Progenitor cell of endocrine pancreas (in vitro differentiated cells): ENCODE results near the gene GAST. TPM values are rescaled to one million over a fixed set of nuclear protein-coding genes. Genes with fewer than 3 reads are reported as not detected.
"Not testable (repeated sequence)": the region's sequence is repeated elsewhere in the genome, so short reads cannot be mapped to it uniquely, and the experiment has no call there.

ENCODE experiments used
- DNase-seq: peaks from one replicate; pipeline ENCODE4 v3.0.0; 2021; ENCODE audit warnings: low spot score; ENCODE audit not compliant: unreplicated experiment
- H3K27ac Mint-ChIP-seq: 2 replicates; pipeline ENCODE4 v1.8.0; 2021; ENCODE audit warnings: mild to moderate bottlenecking, moderate library complexity, mixed read lengths
- H3K27me3 Mint-ChIP-seq: 2 replicates; pipeline ENCODE4 v1.8.0; 2021; ENCODE audit warnings: mixed read lengths
- H3K36me3 Mint-ChIP-seq: 2 replicates; pipeline ENCODE4 v1.8.0; 2022; ENCODE audit warnings: mixed read lengths; ENCODE audit not compliant: insufficient read depth
- H3K4me1 Mint-ChIP-seq: 2 replicates; pipeline ENCODE4 v1.8.0; 2021; ENCODE audit warnings: low read depth, mixed read lengths
- H3K4me3 Mint-ChIP-seq: 2 replicates; pipeline ENCODE4 v1.8.0; 2021; ENCODE audit warnings: low read depth, mild to moderate bottlenecking, moderate library complexity, mixed read lengths
- H3K9me3 Mint-ChIP-seq: 2 replicates; pipeline ENCODE4 v1.8.0; 2021; ENCODE audit warnings: low read depth, mixed read lengths
- total RNA-seq: library from RNA; stranded (reverse); gene quantifications from 2 replicates; pipeline ENCODE4 v1.2.1, GENCODE V29; 2021
- TF ChIP-seq, protein P1 (sequence below): fragments of 200-600 bp; sonication (generic); IDR thresholded peaks from one replicate; pipeline ENCODE4 v1.5.0; 2021; ENCODE audit warnings: antibody characterized with exemption, mild to moderate bottlenecking; ENCODE audit not compliant: unreplicated experiment

Gene GAST
- total RNA-seq, 1 donor from 2014 or later = 28.1 TPM

DNA sequence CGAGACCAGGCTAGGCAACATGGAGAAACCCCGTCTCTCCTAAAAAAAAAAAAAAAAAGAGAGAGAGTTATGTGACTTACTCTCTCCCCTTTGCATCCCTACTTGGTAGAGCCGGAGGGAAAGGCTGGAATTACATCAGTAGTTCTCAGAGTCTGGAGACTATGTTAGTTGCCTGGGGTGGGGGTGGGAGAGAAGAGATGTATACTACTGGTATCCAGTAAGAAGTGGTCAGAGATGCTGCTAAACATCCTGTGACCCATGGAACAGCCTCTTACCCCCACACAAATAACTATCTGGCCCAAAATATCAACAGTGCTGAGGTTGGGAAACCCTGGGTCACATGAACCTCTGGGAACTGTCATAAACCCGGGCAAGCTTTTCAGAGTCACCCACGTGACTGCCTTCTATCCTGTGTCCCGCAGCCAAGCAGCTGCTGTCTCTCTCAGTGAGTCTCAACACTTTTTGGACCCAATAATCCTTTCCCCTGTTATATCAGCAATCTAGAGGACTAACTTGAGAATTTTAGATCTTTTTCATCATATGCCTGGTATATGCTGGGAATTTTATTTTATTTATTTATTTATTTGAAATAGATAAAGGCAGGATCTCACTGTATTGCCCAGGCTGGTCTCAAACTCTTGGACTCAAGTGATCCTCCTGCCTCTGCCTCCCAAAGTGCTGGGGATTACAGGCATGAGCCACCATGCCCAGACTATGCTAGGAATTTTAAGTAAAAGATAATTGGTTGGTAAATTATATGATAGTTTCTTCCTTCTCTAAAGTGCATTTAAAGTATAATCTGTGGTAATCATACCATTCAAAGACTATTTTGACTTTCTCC, 14.8 kb upstream of the GAST start:
- Mint-ChIP-seq H3K27me3 (no peaks in the 10 kb centered on the region), H3K9me3 (no peaks in the 10 kb centered on the region), H3K36me3 (peaks cover 9% of the 10 kb centered on the region), H3K4me1 (no peaks in the 10 kb centered on the region), H3K27ac (no peak overlapping the region), H3K4me3 (no peak overlapping the region)
- TF ChIP-seq, protein P1, sequence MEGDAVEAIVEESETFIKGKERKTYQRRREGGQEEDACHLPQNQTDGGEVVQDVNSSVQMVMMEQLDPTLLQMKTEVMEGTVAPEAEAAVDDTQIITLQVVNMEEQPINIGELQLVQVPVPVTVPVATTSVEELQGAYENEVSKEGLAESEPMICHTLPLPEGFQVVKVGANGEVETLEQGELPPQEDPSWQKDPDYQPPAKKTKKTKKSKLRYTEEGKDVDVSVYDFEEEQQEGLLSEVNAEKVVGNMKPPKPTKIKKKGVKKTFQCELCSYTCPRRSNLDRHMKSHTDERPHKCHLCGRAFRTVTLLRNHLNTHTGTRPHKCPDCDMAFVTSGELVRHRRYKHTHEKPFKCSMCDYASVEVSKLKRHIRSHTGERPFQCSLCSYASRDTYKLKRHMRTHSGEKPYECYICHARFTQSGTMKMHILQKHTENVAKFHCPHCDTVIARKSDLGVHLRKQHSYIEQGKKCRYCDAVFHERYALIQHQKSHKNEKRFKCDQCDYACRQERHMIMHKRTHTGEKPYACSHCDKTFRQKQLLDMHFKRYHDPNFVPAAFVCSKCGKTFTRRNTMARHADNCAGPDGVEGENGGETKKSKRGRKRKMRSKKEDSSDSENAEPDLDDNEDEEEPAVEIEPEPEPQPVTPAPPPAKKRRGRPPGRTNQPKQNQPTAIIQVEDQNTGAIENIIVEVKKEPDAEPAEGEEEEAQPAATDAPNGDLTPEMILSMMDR = no peak
- DNase-seq = no peak

DNA sequence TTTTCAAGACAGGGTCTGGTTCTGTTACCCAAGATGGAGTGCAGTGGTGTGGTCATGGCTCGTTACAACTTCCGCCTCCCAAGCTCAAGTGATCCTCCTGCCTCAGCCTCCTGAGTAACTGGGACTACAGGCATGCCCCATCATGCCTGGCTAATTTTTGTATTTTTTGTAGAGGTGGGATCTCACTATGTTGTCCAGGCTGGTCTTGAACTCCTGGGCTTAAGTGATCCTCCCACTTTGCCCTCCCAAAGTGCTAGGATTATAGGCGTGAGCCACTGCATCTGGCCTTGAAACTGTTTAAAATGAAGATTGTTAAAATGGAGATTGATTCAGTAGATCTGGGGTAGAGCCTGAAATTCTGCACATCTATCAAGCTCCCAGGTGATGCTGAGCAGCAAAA, 11.3 kb upstream of the GAST start:
- not testable (repeated sequence) for H3K9me3 Mint-ChIP-seq, DNase-seq, H3K4me3 Mint-ChIP-seq, H3K4me1 Mint-ChIP-seq, H3K27me3 Mint-ChIP-seq, H3K36me3 Mint-ChIP-seq
- H3K27ac Mint-ChIP-seq = peak overlapping the region; percentile 2

DNA sequence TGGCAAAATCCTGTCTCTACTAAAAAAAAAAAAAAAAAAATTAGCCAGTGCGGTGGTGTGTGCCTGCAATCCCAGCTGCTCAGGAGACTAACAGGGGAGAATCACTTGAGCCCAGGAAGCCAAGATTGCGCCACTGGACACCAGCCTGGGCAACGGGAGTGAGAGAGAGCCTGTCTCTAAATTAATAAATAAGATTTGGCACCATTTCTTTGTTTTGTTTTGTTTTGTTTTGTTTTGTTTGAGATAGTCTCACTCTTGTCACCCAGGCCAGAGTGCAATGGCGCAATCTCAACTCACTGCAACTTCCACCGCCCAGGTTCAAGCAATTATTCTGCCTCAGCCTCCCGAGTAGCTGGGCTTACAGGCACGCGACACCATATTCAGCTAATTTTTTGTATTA, 9.4 kb upstream of the GAST start:
- no peaks in the 10 kb centered on the region for H3K36me3 Mint-ChIP-seq
- no peak overlapping the region for H3K4me3 Mint-ChIP-seq
- TF ChIP-seq, protein P1 = no peak
- DNase-seq = no peak
- H3K4me1 Mint-ChIP-seq = peaks cover 9% of the 10 kb centered on the region
- H3K27ac Mint-ChIP-seq = no peak overlapping the region
- H3K9me3 Mint-ChIP-seq = no peaks in the 10 kb centered on the region
- peaks cover 8% of the 10 kb centered on the region for H3K27me3 Mint-ChIP-seq

GRCh38 chr17:41705271-41705991, 6.7 kb upstream of the GAST start:
- Mint-ChIP-seq H3K4me1 (peaks cover 9% of the 10 kb centered on the region), H3K4me3 (no peak overlapping the region), H3K27ac (no peak overlapping the region), H3K9me3 (no peaks in the 10 kb centered on the region), H3K36me3 (no peaks in the 10 kb centered on the region), H3K27me3 (peaks cover 8% of the 10 kb centered on the region)
- TF ChIP-seq, protein P1 = no peak
- DNase-seq = no peak

DNA sequence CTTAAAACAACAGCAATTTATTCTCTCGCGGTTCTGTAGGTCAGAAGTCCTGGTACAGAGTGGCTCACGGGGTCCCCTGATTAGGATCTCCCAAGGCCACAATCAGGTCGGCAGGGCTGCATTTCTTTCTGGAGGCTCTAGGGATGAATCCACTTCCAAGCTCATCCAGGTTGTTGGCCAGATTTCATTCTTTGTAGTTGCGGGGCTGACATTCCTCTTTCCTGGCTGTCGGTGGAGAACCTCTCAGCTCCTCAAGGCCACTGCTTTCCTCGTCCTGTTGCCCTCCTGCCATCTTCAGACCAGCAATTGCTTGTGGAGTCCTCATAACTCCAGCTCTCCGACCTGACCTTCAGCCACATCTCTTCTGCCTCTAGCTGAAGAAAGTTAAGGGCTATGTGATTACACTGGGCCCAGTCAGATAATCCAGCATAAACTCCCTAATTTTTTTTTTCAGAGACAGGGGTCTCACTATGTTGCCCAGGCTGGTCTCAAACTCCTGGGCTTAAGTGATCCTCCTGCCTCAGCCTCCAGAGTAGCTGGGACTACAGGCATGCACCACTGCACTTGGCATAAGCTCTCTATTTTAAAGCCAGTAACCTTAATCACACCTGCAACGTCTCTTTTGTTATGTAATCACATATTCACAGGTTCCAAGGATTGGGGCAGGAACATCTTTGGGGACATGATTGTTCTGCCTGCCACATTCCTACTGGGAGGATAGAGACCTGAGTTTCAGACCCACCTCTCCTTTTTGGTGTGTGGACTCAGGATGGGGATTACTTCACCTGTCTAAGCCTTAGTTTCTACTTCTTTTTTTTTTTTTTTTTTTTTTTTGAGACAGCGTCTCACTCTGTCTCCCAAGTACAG, 4.1 kb upstream of the GAST start:
- Mint-ChIP-seq H3K27ac (no peak overlapping the region), H3K4me3 (no peak overlapping the region), H3K36me3 (no peaks in the 10 kb centered on the region), H3K27me3 (peaks cover 8% of the 10 kb centered on the region), H3K4me1 (peaks cover 14% of the 10 kb centered on the region), H3K9me3 (no peaks in the 10 kb centered on the region)
- DNase-seq = no peak
- TF ChIP-seq, protein P1 = no peak
